T-helper 22 cell (primary cell): ENCODE data around the gene TGM2.

Source experiments
- DNase-seq: peaks from one replicate; pipeline ENCODE4 v3.0.0-alpha.2; 2020; ENCODE audit warnings: low read depth

TGM2 gene

GRCh38 chr20:38177201-38177600, 12.1 kb upstream of the TGM2 start:
- DNase-seq = no peak

GRCh38 chr20:38175304-38176180, 10.5 kb upstream of the TGM2 start:
- no peak for DNase-seq

DNA sequence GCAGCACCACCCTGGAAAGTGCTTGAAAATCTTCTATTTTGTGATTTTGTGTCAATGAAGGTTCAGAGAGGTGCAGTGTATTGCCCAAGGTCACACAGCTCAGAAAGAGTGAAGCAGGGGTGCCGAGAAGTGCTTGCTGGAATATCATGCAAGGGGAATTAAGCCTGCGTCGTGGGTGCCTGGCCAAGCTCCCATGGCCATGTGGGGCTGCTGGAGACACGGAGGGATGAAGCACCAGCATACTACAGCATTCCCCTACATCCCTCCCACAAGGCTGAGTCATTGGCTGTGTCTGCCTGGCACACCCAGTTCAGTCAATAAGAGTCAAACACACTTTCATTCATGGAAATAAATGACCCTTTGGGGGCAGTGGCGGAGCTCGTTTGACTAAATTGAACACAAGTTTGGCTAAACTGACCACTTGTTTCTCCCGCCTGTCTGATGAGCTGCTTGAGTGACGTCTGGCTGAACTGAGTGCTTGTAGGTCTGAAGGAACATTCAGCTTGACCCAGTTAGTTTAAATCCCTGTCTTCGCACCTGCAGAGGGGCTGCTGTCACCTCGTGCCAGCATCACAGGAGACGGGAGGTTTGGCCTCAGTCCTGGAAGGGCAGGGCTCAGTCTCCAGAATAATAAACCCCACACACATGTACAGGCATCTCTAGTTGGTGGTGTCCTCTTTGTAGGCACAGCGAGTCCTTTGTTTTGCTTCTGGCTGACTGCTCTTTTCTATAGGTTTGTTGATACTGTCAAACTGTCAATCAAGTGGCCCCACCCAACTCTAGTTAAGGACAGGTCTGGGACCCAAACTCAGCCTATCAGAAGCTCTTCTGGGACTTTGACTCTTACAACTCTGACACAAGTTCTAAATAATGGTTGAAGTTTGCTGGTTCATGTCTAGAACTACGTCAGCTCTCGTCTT, 8.4 kb upstream of the TGM2 start:
- no peak for DNase-seq

DNA sequence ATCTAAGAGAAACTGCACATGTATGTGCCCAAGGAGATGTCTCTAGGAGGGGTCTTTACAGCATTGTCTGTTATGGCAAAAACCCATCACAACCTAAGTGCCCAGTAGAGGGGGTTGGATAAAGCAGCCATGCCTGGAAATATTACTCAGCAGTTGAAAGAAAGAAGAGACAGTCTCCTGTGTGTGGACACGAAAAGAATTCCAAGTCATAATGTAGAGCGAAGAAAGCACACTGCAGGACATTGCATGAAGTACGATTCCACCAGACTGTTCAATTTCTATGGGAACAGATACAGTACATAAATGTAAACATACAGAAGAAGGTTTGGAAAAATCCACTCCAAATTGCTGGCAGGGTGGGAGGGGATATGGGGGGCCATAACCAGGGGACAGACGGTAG, 7.3 kb upstream of the TGM2 start:
- DNase-seq = no peak

- DNase-seq = no peak
Observed at GRCh38 chr20:38171675-38172043, 6.6 kb upstream of the TGM2 start.

DNA sequence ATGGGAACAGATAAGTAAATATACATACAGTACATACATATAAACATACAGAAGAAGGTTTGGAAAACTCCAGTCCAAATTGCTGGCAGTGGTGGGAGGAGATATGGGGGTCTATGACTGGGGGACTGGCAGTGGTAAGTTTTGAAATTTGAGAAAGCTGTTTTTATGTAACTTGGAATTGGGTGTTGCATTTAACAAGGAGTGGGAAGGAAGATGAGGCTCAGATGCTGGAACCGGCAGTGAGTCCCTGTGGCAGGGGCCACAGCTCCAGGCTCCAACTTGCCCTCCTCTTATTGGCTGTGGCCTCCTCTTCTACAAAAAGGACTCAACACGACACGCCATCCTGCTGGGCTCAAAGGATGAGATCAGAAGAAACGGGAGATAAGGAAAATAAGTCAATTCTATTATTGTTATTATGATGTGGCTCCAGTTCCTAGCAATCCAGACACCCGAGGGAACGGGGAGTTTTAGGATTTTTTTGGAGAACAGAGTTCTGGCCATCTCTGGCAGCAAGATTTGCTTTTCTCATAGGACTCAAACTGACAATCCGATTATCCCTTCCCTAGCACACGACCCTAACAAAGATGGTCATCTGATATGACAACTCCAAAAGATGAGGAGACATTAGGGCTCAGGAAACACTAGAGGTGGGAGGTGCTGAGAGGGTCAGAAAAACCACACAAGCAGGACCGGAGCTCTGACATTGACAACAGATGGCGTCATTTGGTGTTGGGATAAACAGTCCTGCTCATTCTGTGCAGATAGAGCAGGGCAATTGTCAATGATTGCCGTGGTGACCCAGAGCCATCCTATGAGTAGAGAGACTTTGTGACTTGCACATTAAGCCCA, 6.0 kb upstream of the TGM2 start:
- DNase-seq = no peak

- DNase-seq = no peak
Observed at GRCh38 chr20:38170219-38170825, 5.3 kb upstream of the TGM2 start.

DNA sequence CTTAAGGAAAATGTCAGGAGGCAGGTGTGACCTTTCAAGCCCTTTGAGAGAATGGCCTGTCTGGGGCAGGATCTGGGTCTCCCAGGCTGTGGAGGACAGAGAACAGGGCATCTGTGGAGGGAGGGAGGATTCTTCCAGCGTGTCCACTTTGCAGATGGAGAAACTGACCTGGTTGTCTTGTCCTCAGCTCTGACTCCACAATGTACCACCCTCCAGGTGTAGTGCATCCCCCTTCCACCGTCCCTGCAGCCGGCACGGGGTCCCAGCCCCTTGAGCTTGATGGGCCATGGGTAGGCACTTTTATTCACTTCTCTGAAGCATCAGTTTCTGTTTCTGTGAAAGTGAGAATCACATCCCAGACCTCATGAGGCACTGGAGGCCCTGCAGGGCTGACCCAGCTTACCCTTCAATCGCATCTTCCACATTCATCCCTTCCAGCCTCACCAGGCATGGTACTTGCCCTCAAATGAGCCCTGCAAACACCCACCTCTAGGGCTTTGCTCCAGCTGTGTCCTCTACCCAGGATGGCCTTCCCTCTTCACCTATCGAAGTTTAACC, 4.6 kb upstream of the TGM2 start:
- DNase-seq = no peak

GRCh38 chr20:38168791-38169589, 3.9 kb upstream of the TGM2 start:
- DNase-seq = no peak

DNA sequence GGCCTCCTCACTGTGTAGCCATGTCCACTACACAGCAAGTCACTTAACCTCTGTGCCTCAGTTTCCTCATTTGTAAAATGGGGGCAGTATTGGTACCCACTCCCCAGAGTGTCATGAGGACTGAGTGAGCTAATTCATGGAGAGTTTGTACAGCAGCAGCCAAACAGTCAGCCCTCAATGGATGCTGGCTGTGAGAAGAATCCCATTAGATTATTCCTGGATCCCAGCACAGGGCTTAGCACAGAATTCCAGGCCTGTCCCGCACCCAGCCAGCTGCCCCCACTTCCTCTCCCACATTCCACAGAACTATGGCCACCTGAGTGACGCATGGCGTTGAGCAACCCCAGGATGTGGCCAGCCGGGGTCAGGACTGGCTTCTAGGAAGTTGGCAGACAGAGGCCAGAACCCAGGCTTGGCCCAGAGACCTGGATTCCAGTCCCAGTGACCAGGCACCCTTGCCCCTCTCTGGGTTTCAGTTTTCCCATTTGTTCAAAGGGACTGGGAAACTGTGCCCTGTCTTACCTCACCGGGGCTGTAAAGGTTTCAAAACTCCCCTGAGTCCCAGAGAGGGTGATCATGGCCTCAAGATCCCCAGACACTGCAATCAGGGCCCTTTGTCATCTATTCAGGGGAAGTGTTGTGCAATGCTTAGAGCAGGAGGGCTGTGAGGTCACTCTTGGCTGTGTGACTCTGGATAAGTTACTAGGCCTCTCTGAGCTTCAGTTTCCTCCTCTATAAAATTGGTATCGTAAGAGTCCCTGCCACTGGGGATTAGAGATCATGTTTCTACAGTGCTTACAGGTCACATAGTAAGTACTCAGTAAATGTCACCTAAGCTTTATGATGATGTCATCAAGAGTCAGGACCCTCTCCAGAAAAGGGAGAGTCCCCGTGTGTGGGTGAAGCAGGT, 3.0 kb upstream of the TGM2 start:
- no peak for DNase-seq

DNA sequence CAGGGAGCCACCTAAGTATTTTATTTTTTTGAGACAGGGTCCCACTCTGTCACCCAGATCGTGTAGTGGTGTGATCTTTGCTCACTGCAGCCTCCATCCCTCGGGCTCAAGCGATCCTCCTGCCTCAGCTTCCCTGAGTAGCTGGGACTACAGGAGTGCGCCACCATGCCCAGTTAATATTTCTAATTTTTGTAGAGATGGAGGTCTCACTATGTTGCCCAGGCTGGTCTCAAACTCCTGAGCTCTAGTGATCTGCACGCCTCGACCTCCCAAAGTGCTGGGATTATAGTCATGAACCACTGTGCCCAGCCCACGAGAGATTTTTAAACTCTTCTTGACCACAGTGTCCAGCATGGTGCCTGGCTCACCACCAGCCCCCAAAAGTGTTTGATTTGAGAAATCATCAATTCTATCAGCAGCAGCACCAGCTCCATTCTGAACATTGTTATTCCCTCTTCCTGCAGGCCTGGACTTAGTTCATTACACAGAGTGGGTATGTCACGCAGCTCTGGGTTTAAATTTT, 2.3 kb upstream of the TGM2 start:
- DNase-seq = no peak

- no peak for DNase-seq
Observed at GRCh38 chr20:38166703-38167233, 1.7 kb upstream of the TGM2 start.

GRCh38 chr20:38165966-38166702, 1.1 kb upstream of the TGM2 start:
- no peak for DNase-seq

- no peak for DNase-seq
Observed at GRCh38 chr20:38164624-38165088, 414 bp downstream of the TGM2 start.

DNA sequence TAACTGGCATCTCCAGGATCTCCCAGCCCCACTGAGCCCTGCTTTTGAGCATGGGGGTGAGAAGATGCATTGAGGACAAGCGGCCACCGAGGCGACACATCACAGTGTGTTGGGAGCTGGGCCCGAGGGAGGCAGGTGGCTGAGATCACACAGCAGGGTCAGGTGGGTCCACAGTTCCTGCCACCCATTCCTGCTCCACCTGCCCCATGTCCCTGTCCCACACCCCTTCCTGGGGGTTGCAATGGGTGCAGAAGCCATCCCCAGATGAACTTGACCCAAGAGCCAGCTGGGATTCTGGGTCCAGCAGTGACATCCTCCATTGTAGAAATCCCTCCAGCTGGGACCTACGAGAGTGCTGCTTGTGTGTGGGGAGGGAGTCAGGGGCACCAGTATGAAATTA, 1.0 kb downstream of the TGM2 start:
- DNase-seq = no peak

DNA sequence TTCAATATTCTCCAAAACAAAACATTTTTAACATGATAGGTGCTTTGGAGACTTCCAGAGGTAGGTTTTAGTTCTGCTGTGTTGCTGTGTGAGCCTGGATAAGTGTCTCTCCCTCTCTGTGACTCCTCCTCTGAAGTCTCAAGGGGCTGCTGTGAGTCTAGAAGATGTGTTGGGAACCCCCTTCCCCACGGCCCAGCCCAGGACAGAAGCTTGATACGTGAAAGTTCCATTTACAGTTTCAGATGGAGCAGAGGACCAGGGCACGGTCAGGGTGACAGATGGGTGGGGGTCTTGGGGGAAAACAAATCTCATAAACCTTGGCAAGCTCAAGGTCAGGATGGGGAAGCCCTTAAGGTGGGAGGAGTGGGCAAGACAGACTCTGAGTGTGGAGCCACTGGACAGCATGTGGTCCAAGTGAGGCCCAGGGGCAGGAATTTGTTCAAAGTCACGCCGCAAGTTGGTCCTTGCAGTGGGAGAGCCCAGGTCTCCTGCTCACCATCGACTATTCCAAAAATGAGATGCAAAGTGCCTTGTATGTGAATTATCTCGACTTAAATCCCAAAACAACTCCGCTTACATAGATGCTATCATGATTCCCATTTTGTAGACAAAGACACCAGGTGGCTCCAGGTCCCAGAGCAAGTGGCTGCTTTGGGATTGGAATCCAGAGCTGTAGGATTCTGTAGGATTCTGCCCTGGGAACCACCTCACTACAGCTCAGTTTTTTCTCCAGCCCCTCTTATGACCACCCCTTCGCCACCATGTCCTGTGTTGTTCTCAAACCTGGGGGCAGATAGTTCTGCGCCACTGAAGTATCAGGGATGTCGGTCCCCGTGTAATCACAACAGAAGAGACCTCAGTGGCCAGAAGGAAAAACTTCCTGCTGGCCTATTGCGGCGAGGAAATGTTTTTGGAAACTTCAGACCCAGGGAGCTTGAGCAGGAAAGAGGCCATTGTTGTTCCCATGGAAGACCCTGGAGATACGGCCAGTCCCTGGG, 1.9 kb downstream of the TGM2 start:
- no peak for DNase-seq

DNA sequence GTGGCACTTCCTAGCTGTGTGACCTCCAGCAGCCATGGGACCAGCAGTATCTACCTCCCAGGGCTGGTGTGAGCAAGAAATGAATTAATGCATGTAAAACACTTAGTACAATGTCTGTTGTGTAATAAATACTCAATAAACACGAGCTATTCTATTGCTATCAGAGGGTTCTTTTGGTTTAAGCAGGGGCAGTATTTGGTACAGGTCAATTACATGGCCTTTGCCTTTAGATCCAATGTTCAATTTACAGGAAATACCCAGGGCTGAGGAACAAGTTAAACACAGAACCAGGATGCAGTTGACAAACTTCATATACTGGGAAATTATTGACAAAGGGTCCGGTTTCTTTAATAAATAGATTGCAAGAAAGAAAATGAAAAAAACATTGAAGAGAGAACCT, 2.9 kb downstream of the TGM2 start:
- DNase-seq = no peak
